Panc1 (cell line): ENCODE data around the gene HSBP1L1. TPM values are rescaled to one million over a fixed set of nuclear protein-coding genes. Genes with fewer than 3 reads are reported as not detected.

Experiments
- ATAC-seq: fragments of 200-7000 bp; cut with Tn5 transposase; 2 replicates; pipeline ENCODE4 v1.9.1; 2020; ENCODE audit warnings: mild to moderate bottlenecking, moderate library complexity
- BruUV-seq: library from RNA; stranded (reverse); fragments of 400-500 nt; replicated peaks from 2 replicates; lab custom pipeline; 2021; lab: Mats Ljungman, UMichigan
- CTCF ChIA-PET: fragments of 300-600 bp; sonication (Branson Sonifier 250); formaldehyde crosslinking; loops from one replicate; lab custom pipeline; 2022; ENCODE audit warnings: antibody characterized with exemption; lab: Charles Lee
- POLR2A ChIA-PET: fragments of 300-600 bp; sonication (Branson Sonifier 250); formaldehyde crosslinking; loops from one replicate; lab custom pipeline; 2022; ENCODE audit warnings: antibody characterized with exemption; lab: Charles Lee
- DNase-seq: peaks from one replicate; pipeline ENCODE4 v3.0.0-alpha.2; 2010; ENCODE audit warnings: low read depth, low spot score
- H3K27ac ChIP-seq: 2 replicates; pipeline ENCODE4 v1.5.1; 2011; ENCODE audit warnings: mild to moderate bottlenecking, low read length, inconsistent platforms
- H3K27me3 ChIP-seq: fragments of 200-500 bp; sonication (Bioruptor generic); 2 replicates; pipeline ENCODE4 v1.6.0; 2014; ENCODE audit warnings: low read length, inconsistent platforms; ENCODE audit not compliant: control insufficient read depth, insufficient read depth
- H3K36me3 ChIP-seq: fragments of 200-500 bp; sonication (Bioruptor generic); 2 replicates; pipeline ENCODE4 v1.5.1; 2014; ENCODE audit warnings: inconsistent platforms, mild to moderate bottlenecking, low read length, moderate library complexity; ENCODE audit not compliant: control insufficient read depth, insufficient read depth
- H3K4me1 ChIP-seq: 2 replicates; pipeline ENCODE4 v1.5.1; 2011; ENCODE audit warnings: inconsistent platforms, mild to moderate bottlenecking, low read length, moderate library complexity; ENCODE audit not compliant: control insufficient read depth, insufficient read depth
- H3K4me3 ChIP-seq, 2 experiments: 2 replicates each; pipeline ENCODE4 v1.5.1; 2011 to 2012; ENCODE audit warnings: low read depth in 2 of 2, low read length in 2 of 2, mild to moderate bottlenecking in 2 of 2, inconsistent platforms in 1 of 2, moderate library complexity in 1 of 2
- H3K9me3 ChIP-seq: fragments of 200-500 bp; sonication (Bioruptor generic); 2 replicates; pipeline ENCODE4 v1.5.1; 2014; ENCODE audit warnings: low read depth, mild to moderate bottlenecking, inconsistent platforms, low read length, moderate library complexity; ENCODE audit not compliant: control insufficient read depth, insufficient read depth
- CTCF ChIP-seq: fragments of 450-650 bp; IDR thresholded peaks from 2 replicates; pipeline ENCODE4 v1.5.1; 2017; ENCODE audit warnings: mild to moderate bottlenecking
- POLR2AphosphoS5 ChIP-seq: IDR thresholded peaks from 2 replicates; pipeline ENCODE4 v1.6.1; 2012; ENCODE audit warnings: mild to moderate bottlenecking, low read depth, low read length, moderate library complexity
- REST ChIP-seq, 2 experiments: IDR thresholded peaks; 2 replicates each; pipeline ENCODE4 v1.6.1; 2011 to 2012; ENCODE audit warnings: low read depth in 2 of 2, control low read depth in 1 of 2, low read length in 1 of 2, mild to moderate bottlenecking in 1 of 2, moderate library complexity in 1 of 2; ENCODE audit not compliant: insufficient read depth in 1 of 2
- SIN3A ChIP-seq: IDR thresholded peaks from 2 replicates; pipeline ENCODE4 v1.6.1; 2012; ENCODE audit warnings: low read depth, mild to moderate bottlenecking, low read length, moderate library complexity, borderline replicate concordance; ENCODE audit not compliant: insufficient read depth
- TCF7L2 ChIP-seq: IDR thresholded peaks from 2 replicates; pipeline ENCODE4 v1.6.1; 2011; ENCODE audit warnings: mild to moderate bottlenecking, low read depth, low read length, inconsistent platforms
- in situ Hi-C: cut with HindIII; loops from 2 replicates; pipeline ENCODE4 v1.10.0; 2016; ENCODE audit warnings: low sequenced_read_pairs, low pct_unique_long_range_greater_than_20kb
- intact Hi-C: fragments of 100-400 bp; cut with micrococcal nuclease; formaldehyde crosslinking; loops from one replicate; pipeline ENCODE4 v1.10.0; 2022; ENCODE audit not compliant: unreplicated experiment
- total RNA-seq: library from RNA; stranded (reverse); gene quantifications from one replicate; pipeline ENCODE4 v1.2.1, GENCODE V29; 2021; ENCODE audit not compliant: unreplicated experiment

The HSBP1L1 gene
- total RNA-seq, 1 experiment from 2014 or later, result 45.4 TPM

- in situ Hi-C loops, result no loop called here
- POLR2A ChIA-PET, result interaction anchor here (0.7 kb wide), 1 partner anchor 11 kb away, joined by 12 read pairs; no protein-coding TSS in a partner anchor
- no TSS peak for BruUV-seq
These were observed 649 bp upstream of the HSBP1L1 start for GRCh38 chr18:79963658-79964329.

More at GRCh38 chr18:79963658-79964329, 649 bp upstream of the HSBP1L1 start:
- TF ChIP-seq REST (IDR thresholded peaks at IDR 0.05; ENCODE audit: insufficient read depth in 1 of 2, low read depth in 2 of 2, low read length in 1 of 2) (no peak), TCF7L2 (no peak), SIN3A (no peak), CTCF (no peak), POLR2AphosphoS5 (no peak)
- peak overlapping the region; percentile 69 to 80 for H3K4me3 ChIP-seq
- DNase-seq (no peak), ATAC-seq (no peak)
- H3K4me1 ChIP-seq, result peaks cover 31% of the 10 kb centered on the region
- no peaks in the 10 kb centered on the region for H3K9me3 ChIP-seq
- intact Hi-C loops, result no loop called here
- H3K27me3 ChIP-seq, result no peaks in the 10 kb centered on the region
- H3K36me3 ChIP-seq, result no peaks in the 10 kb centered on the region
- peak overlapping the region; percentile 93 for H3K27ac ChIP-seq
- CTCF ChIA-PET, result no interaction called here
